ENCODE data around the gene MUC22.

DNA sequence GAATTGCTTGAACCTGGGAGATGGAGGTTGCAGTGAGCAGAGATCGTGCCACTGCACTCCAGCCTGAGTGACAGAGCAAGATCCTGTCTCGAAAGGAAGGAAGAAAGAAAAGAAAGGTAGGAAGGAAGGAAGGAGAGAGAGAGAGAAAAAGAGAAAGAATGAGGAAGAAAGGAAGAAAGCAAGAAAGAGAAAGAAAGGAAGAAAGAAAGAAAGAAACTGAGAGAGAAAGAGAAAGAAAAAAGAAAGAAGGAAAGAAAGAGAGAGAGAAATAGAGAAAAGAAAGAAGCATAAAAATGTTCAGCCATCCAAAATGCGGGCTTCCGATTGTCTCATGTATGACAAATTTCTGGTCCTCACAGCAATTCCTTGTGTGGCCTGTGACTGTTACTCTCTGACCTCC is 22.8 kb downstream of the MUC22 start:
- TF ChIP-seq, protein P1, sequence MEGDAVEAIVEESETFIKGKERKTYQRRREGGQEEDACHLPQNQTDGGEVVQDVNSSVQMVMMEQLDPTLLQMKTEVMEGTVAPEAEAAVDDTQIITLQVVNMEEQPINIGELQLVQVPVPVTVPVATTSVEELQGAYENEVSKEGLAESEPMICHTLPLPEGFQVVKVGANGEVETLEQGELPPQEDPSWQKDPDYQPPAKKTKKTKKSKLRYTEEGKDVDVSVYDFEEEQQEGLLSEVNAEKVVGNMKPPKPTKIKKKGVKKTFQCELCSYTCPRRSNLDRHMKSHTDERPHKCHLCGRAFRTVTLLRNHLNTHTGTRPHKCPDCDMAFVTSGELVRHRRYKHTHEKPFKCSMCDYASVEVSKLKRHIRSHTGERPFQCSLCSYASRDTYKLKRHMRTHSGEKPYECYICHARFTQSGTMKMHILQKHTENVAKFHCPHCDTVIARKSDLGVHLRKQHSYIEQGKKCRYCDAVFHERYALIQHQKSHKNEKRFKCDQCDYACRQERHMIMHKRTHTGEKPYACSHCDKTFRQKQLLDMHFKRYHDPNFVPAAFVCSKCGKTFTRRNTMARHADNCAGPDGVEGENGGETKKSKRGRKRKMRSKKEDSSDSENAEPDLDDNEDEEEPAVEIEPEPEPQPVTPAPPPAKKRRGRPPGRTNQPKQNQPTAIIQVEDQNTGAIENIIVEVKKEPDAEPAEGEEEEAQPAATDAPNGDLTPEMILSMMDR (IDR thresholded peaks at IDR 0.05) = no peak
- TF ChIP-seq POLR2A (IDR thresholded peaks at IDR 0.05) = no peak
